Measurements from ENCODE around the gene POGLUT2.

The POGLUT2 gene

DNA sequence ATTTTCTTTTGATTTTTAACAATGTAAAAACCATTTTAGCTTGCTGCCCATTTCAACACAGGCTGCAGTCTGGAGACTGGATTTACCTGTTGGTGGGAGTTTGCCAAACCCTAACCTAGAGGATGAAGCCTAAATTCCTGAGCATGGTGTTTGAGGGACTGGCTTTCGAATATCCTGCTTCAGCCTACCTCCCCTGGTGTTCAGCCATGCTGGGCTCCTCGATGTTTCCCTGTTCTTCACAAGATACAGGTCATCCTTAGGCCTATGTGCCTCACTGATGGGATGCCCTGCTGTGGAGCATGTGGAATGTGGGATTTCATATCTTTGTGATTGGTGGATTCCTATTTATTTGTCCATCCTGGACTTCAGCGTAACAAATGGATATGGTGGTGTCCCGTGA lies 26.6 kb upstream of the POGLUT2 start:
- H3K4me2 ChIP-seq, result no peak overlapping the region
- H2AFZ ChIP-seq (ENCODE audit: low read depth), result no peak overlapping the region
- H4K20me1 ChIP-seq (ENCODE audit: insufficient read depth), result no peaks in the 10 kb centered on the region
- no peaks in the 10 kb centered on the region for H3K4me1 ChIP-seq (ENCODE audit: low read depth, poor library complexity, severe bottlenecking)
- no peaks in the 10 kb centered on the region for H3K27me3 ChIP-seq (ENCODE audit: insufficient read depth, low read depth)
- TF ChIP-seq, protein P1, sequence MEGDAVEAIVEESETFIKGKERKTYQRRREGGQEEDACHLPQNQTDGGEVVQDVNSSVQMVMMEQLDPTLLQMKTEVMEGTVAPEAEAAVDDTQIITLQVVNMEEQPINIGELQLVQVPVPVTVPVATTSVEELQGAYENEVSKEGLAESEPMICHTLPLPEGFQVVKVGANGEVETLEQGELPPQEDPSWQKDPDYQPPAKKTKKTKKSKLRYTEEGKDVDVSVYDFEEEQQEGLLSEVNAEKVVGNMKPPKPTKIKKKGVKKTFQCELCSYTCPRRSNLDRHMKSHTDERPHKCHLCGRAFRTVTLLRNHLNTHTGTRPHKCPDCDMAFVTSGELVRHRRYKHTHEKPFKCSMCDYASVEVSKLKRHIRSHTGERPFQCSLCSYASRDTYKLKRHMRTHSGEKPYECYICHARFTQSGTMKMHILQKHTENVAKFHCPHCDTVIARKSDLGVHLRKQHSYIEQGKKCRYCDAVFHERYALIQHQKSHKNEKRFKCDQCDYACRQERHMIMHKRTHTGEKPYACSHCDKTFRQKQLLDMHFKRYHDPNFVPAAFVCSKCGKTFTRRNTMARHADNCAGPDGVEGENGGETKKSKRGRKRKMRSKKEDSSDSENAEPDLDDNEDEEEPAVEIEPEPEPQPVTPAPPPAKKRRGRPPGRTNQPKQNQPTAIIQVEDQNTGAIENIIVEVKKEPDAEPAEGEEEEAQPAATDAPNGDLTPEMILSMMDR (conservative IDR thresholded peaks at IDR 0.05; ENCODE audit: low read depth, low read length), result no peak
- no peak overlapping the region for H3K4me3 ChIP-seq (IDR thresholded peaks at IDR 0.05; ENCODE audit: insufficient read depth, low read depth, low read length)
- H3K9ac ChIP-seq, result no peak overlapping the region
- H3K79me2 ChIP-seq (ENCODE audit: insufficient read depth, low read depth), result no peaks in the 10 kb centered on the region
- no peak overlapping the region for H3K27ac ChIP-seq
- no peaks in the 10 kb centered on the region for H3K36me3 ChIP-seq (ENCODE audit: insufficient read depth)

DNA sequence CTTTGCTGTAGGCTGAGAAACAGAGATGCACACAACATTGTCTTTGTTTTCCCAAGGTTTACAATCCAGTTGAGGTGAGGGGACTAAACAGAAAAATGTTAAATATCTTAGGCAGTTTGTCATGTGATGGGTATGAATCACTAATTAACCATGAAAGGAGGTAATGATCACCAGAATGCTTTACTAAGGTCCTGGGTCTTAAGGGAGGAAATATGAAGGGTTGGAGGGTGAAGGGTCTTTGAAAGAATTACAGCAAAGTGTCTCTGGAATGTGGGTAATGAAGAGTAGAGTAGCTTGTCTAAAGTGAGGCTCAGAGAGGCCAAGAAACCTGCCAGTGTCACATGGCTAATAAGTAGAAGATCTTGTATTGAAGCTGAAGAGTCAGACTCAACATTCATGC lies 19.1 kb upstream of the POGLUT2 start:
- H3K27ac ChIP-seq, result no peak overlapping the region
- no peaks in the 10 kb centered on the region for H3K79me2 ChIP-seq (ENCODE audit: insufficient read depth, low read depth)
- no peak overlapping the region for H2AFZ ChIP-seq (ENCODE audit: low read depth)
- H3K4me3 ChIP-seq (IDR thresholded peaks at IDR 0.05; ENCODE audit: insufficient read depth, low read depth, low read length), result no peak overlapping the region
- TF ChIP-seq, protein P1 (conservative IDR thresholded peaks at IDR 0.05; ENCODE audit: low read depth, low read length), result no peak
- H3K27me3 ChIP-seq (ENCODE audit: insufficient read depth, low read depth), result no peaks in the 10 kb centered on the region
- no peaks in the 10 kb centered on the region for H3K36me3 ChIP-seq (ENCODE audit: insufficient read depth)
- no peak overlapping the region for H3K9ac ChIP-seq
- no peaks in the 10 kb centered on the region for H3K4me1 ChIP-seq (ENCODE audit: low read depth, poor library complexity, severe bottlenecking)
- H4K20me1 ChIP-seq (ENCODE audit: insufficient read depth), result no peaks in the 10 kb centered on the region
- no peak overlapping the region for H3K4me2 ChIP-seq

DNA sequence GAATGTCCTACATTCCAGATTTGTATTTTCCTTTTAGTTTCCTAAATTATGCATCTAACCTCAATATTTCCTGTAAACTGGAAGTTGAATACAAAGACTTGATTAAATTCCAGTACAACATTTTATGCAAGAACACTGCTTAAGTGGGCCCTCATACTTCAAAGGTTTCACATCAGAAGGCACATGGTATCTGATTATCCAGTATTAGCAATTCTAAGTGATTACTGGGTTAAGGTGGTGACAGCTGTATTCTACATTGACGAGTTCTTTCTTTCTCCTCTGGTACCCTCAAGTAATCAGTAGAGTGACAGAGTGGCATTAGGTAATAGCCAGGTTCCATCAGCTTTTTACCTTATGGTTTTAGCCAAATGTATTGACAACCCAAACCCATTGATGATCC lies 18.5 kb upstream of the POGLUT2 start:
- Histone ChIP-seq H3K36me3 (ENCODE audit: insufficient read depth) (no peaks in the 10 kb centered on the region), H3K4me1 (ENCODE audit: low read depth, poor library complexity, severe bottlenecking) (no peaks in the 10 kb centered on the region), H3K79me2 (ENCODE audit: insufficient read depth, low read depth) (no peaks in the 10 kb centered on the region), H3K4me2 (no peak overlapping the region), H3K9ac (no peak overlapping the region), H2AFZ (ENCODE audit: low read depth) (no peak overlapping the region), H3K27ac (no peak overlapping the region), H3K4me3 (IDR thresholded peaks at IDR 0.05; ENCODE audit: insufficient read depth, low read depth, low read length) (no peak overlapping the region), H4K20me1 (ENCODE audit: insufficient read depth) (no peaks in the 10 kb centered on the region), H3K27me3 (ENCODE audit: insufficient read depth, low read depth) (no peaks in the 10 kb centered on the region)
- TF ChIP-seq, protein P1 (conservative IDR thresholded peaks at IDR 0.05; ENCODE audit: low read depth, low read length), result no peak

DNA sequence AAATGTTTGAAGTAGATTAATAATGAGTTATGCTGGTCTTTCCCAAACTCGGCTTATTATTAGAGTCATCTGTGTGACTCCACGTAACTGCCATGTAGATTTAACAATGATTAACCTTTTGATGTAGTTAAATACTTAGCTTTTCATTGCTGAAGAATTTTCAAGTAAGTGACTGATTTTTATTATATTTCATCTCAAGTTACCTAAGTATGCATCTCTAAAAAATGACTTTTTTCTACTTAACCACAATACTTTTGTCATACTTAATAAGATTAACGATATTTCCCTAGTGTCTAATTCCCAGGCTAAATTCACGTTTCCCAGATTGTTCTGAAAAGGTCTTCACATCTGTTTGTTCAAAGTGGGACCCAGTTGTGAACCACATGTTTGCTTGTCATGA lies 17.9 kb upstream of the POGLUT2 start:
- H3K4me3 ChIP-seq (IDR thresholded peaks at IDR 0.05; ENCODE audit: insufficient read depth, low read depth, low read length), result no peak overlapping the region
- H3K36me3 ChIP-seq (ENCODE audit: insufficient read depth), result no peaks in the 10 kb centered on the region
- TF ChIP-seq, protein P1 (conservative IDR thresholded peaks at IDR 0.05; ENCODE audit: low read depth, low read length), result no peak
- H2AFZ ChIP-seq (ENCODE audit: low read depth), result no peak overlapping the region
- no peak overlapping the region for H3K27ac ChIP-seq
- H3K79me2 ChIP-seq (ENCODE audit: insufficient read depth, low read depth), result no peaks in the 10 kb centered on the region
- no peaks in the 10 kb centered on the region for H4K20me1 ChIP-seq (ENCODE audit: insufficient read depth)
- no peaks in the 10 kb centered on the region for H3K4me1 ChIP-seq (ENCODE audit: low read depth, poor library complexity, severe bottlenecking)
- no peaks in the 10 kb centered on the region for H3K27me3 ChIP-seq (ENCODE audit: insufficient read depth, low read depth)
- H3K9ac ChIP-seq, result no peak overlapping the region
- no peak overlapping the region for H3K4me2 ChIP-seq

DNA sequence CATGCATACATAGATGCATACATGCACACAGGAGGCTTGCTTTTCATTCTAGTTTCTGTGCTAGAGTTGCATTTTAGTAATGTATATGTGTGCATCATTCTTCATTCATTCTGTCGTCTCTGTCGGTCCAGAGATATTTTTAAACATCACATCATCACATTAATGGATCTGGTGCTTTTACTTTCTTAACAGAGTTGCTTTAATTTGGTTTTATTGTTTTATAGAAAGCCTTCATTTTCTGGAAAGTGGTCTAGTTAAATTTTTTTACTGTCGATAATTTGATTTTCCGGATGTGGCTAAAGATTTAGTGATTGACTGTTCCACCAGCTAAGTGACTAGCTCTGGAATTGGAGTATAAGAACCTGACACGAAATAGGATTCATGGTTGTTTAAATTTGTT lies 17.0 kb upstream of the POGLUT2 start:
- Histone ChIP-seq H3K27ac (no peak overlapping the region), H2AFZ (ENCODE audit: low read depth) (no peak overlapping the region), H3K36me3 (ENCODE audit: insufficient read depth) (no peaks in the 10 kb centered on the region), H3K4me1 (ENCODE audit: low read depth, poor library complexity, severe bottlenecking) (no peaks in the 10 kb centered on the region), H3K4me3 (IDR thresholded peaks at IDR 0.05; ENCODE audit: insufficient read depth, low read depth, low read length) (no peak overlapping the region), H4K20me1 (ENCODE audit: insufficient read depth) (no peaks in the 10 kb centered on the region), H3K4me2 (no peak overlapping the region), H3K9ac (no peak overlapping the region), H3K79me2 (ENCODE audit: insufficient read depth, low read depth) (no peaks in the 10 kb centered on the region), H3K27me3 (ENCODE audit: insufficient read depth, low read depth) (no peaks in the 10 kb centered on the region)
- TF ChIP-seq, protein P1 (conservative IDR thresholded peaks at IDR 0.05; ENCODE audit: low read depth, low read length), result no peak

All from KMS-11 (cell line).